ENCODE measurements around the gene DPYSL4.

GRCh38 chr10:132186488-132187429 lies at the start of gene DPYSL4:
- TF ChIP-seq CTCF (IDR thresholded peaks at IDR 0.05; ENCODE audit: poor library complexity) (no peak), EZH2 (IDR thresholded peaks at IDR 0.05; ENCODE audit: borderline replicate concordance) (peak; percentile 62), EZH2phosphoT487 (IDR thresholded peaks at IDR 0.05; ENCODE audit: low read depth, severe bottlenecking, unreplicated experiment) (peak; percentile 39)

All from hepatocyte (in vitro differentiated cells).